A549 (cell line): ENCODE results near the gene OPRM1.

Experiments
- JUN ChIP-seq, 2 experiments: fragments of >200 bp; sonication (Bioruptor Twin); formaldehyde crosslinking; IDR thresholded peaks; 2 replicates in 1 of 2; 3 replicates in 1 of 2; pipeline ENCODE4 v1.6.1; 2016 to 2017
- KDM1A ChIP-seq: fragments of 200-600 bp; sonication (generic); IDR thresholded peaks from 2 replicates; pipeline ENCODE4 v1.6.1; 2016; ENCODE audit warnings: low read depth, mild to moderate bottlenecking
- NR3C1 ChIP-seq: fragments of >200 bp; sonication (Bioruptor Twin); formaldehyde crosslinking; IDR thresholded peaks from 3 replicates; pipeline ENCODE4 v1.6.1; 2017
- POLR2A ChIP-seq: IDR thresholded peaks from 2 replicates; pipeline ENCODE4 v1.6.1; 2012; ENCODE audit warnings: mild to moderate bottlenecking, low read length
- ZNF302 ChIP-seq: fragments of 250-450 bp; sonication (Bioruptor Pico); IDR thresholded peaks from 2 replicates; pipeline ENCODE4 v1.9.0; 2021; ENCODE audit warnings: inconsistent platforms, mild to moderate bottlenecking, moderate library complexity
- TF ChIP-seq, protein P1 (sequence below): fragments of >200 bp; sonication (Bioruptor Twin); formaldehyde crosslinking; IDR thresholded peaks from 3 replicates; pipeline ENCODE4 v1.5.1; 2016
- TF ChIP-seq, protein P2 (sequence below): fragments of 450-650 bp; IDR thresholded peaks from 2 replicates; pipeline ENCODE4 v1.6.1; 2014; ENCODE audit warnings: antibody characterized with exemption

DNA sequence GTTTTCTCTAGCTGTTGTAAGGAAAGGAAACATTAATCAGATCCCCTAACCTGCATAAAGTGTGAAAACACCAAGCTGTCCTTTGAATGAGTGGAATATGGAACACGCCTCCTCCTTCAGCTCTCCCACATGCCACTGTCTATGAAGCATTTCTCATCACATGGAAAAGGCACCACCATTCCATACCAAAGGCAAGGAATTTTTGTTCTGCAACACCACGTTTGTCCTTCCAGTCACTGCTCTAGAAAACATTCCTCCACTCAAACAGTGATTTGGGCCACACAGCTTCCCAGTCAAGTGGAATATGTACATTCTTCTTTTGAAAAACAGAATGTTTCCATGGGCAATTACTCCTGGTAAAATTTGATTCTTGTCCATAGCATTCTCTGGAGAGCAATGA, 120.1 kb downstream of the OPRM1 start:
- TF ChIP-seq, protein P1, sequence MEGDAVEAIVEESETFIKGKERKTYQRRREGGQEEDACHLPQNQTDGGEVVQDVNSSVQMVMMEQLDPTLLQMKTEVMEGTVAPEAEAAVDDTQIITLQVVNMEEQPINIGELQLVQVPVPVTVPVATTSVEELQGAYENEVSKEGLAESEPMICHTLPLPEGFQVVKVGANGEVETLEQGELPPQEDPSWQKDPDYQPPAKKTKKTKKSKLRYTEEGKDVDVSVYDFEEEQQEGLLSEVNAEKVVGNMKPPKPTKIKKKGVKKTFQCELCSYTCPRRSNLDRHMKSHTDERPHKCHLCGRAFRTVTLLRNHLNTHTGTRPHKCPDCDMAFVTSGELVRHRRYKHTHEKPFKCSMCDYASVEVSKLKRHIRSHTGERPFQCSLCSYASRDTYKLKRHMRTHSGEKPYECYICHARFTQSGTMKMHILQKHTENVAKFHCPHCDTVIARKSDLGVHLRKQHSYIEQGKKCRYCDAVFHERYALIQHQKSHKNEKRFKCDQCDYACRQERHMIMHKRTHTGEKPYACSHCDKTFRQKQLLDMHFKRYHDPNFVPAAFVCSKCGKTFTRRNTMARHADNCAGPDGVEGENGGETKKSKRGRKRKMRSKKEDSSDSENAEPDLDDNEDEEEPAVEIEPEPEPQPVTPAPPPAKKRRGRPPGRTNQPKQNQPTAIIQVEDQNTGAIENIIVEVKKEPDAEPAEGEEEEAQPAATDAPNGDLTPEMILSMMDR, result no peak
- TF ChIP-seq KDM1A, result no peak
- TF ChIP-seq, protein P2, sequence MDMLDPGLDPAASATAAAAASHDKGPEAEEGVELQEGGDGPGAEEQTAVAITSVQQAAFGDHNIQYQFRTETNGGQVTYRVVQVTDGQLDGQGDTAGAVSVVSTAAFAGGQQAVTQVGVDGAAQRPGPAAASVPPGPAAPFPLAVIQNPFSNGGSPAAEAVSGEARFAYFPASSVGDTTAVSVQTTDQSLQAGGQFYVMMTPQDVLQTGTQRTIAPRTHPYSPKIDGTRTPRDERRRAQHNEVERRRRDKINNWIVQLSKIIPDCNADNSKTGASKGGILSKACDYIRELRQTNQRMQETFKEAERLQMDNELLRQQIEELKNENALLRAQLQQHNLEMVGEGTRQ, result no peak
- TF ChIP-seq POLR2A, result no peak
- no peak for TF ChIP-seq NR3C1
- no peak for TF ChIP-seq JUN (IDR thresholded peaks at IDR 0.05)
- no peak for TF ChIP-seq ZNF302 (CRISPR knock-in tag)
